ENCODE results near the gene POMGNT1. TPM values are rescaled to one million over a fixed set of nuclear protein-coding genes. Genes with fewer than 3 reads are reported as not detected.

Gene POMGNT1
- total and polyA plus RNA-seq, 10 of the 15 experiments (the other 5 are each of a cell fraction or from before 2014, with no cell fraction given) = 8.6 to 35.2 (median 29.5) TPM

- Histone ChIP-seq H3K4me3 (no peak overlapping the region), H3K79me2 (ENCODE audit: control insufficient read depth, insufficient read depth, low read length) (no peaks in the 10 kb centered on the region), H3K36me3 (ENCODE audit: control insufficient read depth in 2 of 2, insufficient read depth in 2 of 2, low read length in 1 of 2) (peaks cover 5 to 7% of the 10 kb centered on the region in 2 experiments; a peak in 3 of 4 replicates), H3K9ac (ENCODE audit: control insufficient read depth, insufficient read depth, low read length) (no peak overlapping the region), H3K4me2 (ENCODE audit: control insufficient read depth, insufficient read depth) (no peak overlapping the region), H3K9me3 (replicated peaks; ENCODE audit: control insufficient read depth, insufficient read depth, low read length) (no peaks in the 10 kb centered on the region), H3K27ac (ENCODE audit: control insufficient read depth, insufficient read depth) (no peak overlapping the region), H3K27me3 (replicated peaks in 1 of 2; ENCODE audit: control insufficient read depth in 2 of 2, insufficient read depth in 2 of 2, low read length in 1 of 2) (no peaks in the 10 kb centered on the region), H2AFZ (ENCODE audit: control insufficient read depth, low read depth, low read length) (no peak overlapping the region), H3K4me1 (ENCODE audit: control insufficient read depth, insufficient read depth, low read length) (peaks cover under 1% of the 10 kb centered on the region; the same call in 1 of the 2 replicates), H4K20me1 (ENCODE audit: control insufficient read depth, insufficient read depth) (no peaks in the 10 kb centered on the region)
- TF ChIP-seq RB1 (IDR thresholded peaks at IDR 0.05; ENCODE audit: borderline replicate concordance) (no peak), CBX5 (IDR thresholded peaks at IDR 0.05; ENCODE audit: low read depth) (no peak), MEF2A (IDR thresholded peaks at IDR 0.05; ENCODE audit: insufficient read depth, low read depth, low read length) (no peak), NR2F1 (conservative IDR thresholded peaks at IDR 0.05) (no peak), POLR2AphosphoS5 (IDR thresholded peaks at IDR 0.05; ENCODE audit: low read length) (no peak), BRCA1 (IDR thresholded peaks at IDR 0.05; ENCODE audit: low read depth, low read length) (no peak), RFX5 (IDR thresholded peaks at IDR 0.05; ENCODE audit: low read depth, low read length) (no peak), TCF12 (IDR thresholded peaks at IDR 0.05; ENCODE audit: low read depth, low read length) (no peak), HCFC1 (IDR thresholded peaks at IDR 0.05; ENCODE audit: low read length) (no peak), SP1 (IDR thresholded peaks at IDR 0.05; ENCODE audit: low read depth, low read length) (no peak), ELK1 (IDR thresholded peaks at IDR 0.05; ENCODE audit: low read depth, low read length) (no peak), ZBTB4 (CRISPR knock-in tag; IDR thresholded peaks at IDR 0.05) (no peak), CREM (IDR thresholded peaks at IDR 0.05; ENCODE audit: low read depth) (no peak), CTCF (IDR thresholded peaks at IDR 0.05 in 2 of 3, conservative IDR thresholded peaks at IDR 0.05 in 1 of 3; ENCODE audit: control insufficient read depth in 2 of 3, extremely low read depth in 1 of 3, insufficient read depth in 1 of 3, low read depth in 3 of 3, low read length in 3 of 3) (no peak), SREBF1 (IDR thresholded peaks at IDR 0.05; ENCODE audit: low read length) (no peak), NFYB (IDR thresholded peaks at IDR 0.05; ENCODE audit: insufficient read depth, low read depth, low read length) (no peak), HSF1 (IDR thresholded peaks at IDR 0.05; ENCODE audit: low read depth, low read length) (no peak)
- DNase-seq (ENCODE audit: low read depth, low spot score) (no peak), ATAC-seq (no peak), FAIRE-seq (no peak)
- intact Hi-C loops (cut with micrococcal nuclease; ENCODE audit: unreplicated experiment) = no loop called here
- in situ Hi-C loops (cut with MboI) = no loop called here
- RAD21 ChIA-PET (ENCODE audit: unreplicated experiment) = no interaction called here
- BruUV-seq (replicated peaks) = no TSS peak
- POLR2A ChIA-PET = interaction anchor here (0.5 kb wide), 1 partner anchor 377 kb away, joined by 3 read pairs; no protein-coding TSS in a partner anchor
- SMC1A ChIA-PET (ENCODE audit: uncharacterized antibody, unreplicated experiment) = no interaction called here
- 77% methylated on average over 10 of the region's 10 CpGs for WGBS (ENCODE audit: insufficient coverage, insufficient replicate concordance, low lambda C conversion rate, missing lambda C conversion rate)
- CTCF ChIA-PET = interaction anchor here (0.6 to 1.5 kb wide), 3 partner anchors 11 to 51 kb away, joined by 3 to 4 read pairs (median 4); no protein-coding TSS in a partner anchor
Measured at GRCh38 chr1:46192171-46192570, 6.1 kb downstream of the POMGNT1 start.
